Measurements from ENCODE around the gene PLD3.

- TF ChIP-seq GATA2 (IDR thresholded peaks at IDR 0.05; ENCODE audit: low read depth, low read length) (no peak), GATA3 (IDR thresholded peaks at IDR 0.05; ENCODE audit: low read depth, low read length) (no peak)
These were observed 10.9 kb upstream of the PLD3 start for GRCh38 chr19:40337594-40337993.
